GM12801 (cell line): ENCODE results near the gene FXYD5.

ENCODE experiments used
- TF ChIP-seq, protein P1 (sequence below): IDR thresholded peaks from one replicate; pipeline ENCODE4 v1.5.1; 2011; ENCODE audit warnings: control low read depth; ENCODE audit not compliant: insufficient read length; ENCODE audit errors: extremely low read depth

FXYD5 gene

GRCh38 chr19:35160629-35161433 is 6.3 kb downstream of the FXYD5 start:
- TF ChIP-seq, protein P1, sequence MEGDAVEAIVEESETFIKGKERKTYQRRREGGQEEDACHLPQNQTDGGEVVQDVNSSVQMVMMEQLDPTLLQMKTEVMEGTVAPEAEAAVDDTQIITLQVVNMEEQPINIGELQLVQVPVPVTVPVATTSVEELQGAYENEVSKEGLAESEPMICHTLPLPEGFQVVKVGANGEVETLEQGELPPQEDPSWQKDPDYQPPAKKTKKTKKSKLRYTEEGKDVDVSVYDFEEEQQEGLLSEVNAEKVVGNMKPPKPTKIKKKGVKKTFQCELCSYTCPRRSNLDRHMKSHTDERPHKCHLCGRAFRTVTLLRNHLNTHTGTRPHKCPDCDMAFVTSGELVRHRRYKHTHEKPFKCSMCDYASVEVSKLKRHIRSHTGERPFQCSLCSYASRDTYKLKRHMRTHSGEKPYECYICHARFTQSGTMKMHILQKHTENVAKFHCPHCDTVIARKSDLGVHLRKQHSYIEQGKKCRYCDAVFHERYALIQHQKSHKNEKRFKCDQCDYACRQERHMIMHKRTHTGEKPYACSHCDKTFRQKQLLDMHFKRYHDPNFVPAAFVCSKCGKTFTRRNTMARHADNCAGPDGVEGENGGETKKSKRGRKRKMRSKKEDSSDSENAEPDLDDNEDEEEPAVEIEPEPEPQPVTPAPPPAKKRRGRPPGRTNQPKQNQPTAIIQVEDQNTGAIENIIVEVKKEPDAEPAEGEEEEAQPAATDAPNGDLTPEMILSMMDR = no peak

DNA sequence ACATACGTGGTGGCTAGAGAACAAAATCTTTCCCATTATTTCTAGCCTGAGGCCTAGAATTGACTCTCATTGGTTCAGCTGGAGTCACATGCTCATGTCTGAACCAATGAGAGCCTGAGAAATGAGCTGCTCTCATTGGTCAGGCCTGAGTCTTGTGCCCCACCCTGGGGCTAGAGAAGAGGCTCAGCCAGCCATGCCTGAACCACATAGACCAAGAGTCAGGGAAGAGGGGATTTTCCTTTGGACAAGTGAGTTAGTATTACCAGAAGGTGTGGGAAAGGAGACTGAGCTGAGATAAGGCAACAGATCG is 6.9 kb downstream of the FXYD5 start:
- TF ChIP-seq, protein P1 = no peak

GRCh38 chr19:35162471-35163326 is 8.2 kb downstream of the FXYD5 start:
- TF ChIP-seq, protein P1 = no peak

DNA sequence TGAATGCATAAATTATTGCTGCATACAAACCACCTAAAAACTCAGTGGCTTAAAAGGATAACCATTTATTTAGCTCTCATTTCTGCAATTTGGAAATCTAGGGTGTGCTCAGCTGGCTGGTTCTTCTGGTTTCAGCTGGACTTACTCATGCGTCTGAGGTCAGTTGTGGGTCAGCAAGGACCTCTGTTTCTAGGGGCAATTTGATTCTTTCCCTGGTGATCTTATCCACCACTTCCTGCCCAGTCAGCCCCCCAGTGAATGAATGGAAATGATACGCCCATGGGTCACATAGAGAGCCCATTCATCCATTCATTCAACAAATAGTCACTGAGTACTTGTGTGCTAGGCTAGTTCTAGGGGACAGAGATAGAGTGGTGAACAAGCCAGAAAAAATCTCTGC is 9.9 kb downstream of the FXYD5 start:
- TF ChIP-seq, protein P1 = no peak

DNA sequence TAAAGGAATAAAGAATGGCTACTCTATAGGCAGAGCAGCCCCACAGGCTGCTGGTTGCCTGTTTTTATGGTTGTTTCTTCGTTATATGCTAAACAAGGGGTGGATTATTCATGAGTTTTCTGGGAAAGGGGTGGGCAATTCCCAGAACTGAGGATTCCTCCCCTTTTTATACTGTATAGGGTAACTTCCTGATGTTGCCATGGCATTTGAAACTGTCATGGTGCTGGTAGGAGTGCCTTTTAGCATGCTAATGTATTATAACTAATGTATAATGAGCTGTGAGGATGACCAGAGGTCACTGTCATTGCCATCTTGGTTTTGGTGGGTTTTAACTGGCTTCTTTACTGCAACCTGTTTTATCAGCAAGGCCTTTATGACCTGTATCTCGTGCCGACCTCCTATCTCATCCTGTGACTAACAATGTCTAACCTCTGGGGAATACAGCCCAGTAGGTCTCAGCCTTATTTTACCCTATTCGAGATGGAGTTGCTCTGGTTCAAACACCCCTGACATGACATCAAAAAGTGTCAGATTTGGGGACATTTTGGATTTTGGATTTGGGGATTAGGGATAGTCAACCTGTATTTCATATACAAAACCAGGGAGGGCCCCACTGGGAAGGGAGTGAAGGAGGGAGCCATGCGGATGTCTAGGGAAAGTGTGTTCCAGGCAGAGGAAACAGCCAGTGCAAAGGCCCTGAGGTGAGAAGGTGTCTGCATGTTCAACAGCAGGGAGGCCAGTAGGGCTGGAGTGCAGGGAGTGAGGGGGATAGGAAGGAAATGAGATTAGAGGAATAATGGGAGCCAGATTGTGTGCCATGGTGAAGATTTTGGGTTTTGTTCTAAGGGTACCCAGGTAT is 10.9 kb downstream of the FXYD5 start:
- TF ChIP-seq, protein P1 = no peak

DNA sequence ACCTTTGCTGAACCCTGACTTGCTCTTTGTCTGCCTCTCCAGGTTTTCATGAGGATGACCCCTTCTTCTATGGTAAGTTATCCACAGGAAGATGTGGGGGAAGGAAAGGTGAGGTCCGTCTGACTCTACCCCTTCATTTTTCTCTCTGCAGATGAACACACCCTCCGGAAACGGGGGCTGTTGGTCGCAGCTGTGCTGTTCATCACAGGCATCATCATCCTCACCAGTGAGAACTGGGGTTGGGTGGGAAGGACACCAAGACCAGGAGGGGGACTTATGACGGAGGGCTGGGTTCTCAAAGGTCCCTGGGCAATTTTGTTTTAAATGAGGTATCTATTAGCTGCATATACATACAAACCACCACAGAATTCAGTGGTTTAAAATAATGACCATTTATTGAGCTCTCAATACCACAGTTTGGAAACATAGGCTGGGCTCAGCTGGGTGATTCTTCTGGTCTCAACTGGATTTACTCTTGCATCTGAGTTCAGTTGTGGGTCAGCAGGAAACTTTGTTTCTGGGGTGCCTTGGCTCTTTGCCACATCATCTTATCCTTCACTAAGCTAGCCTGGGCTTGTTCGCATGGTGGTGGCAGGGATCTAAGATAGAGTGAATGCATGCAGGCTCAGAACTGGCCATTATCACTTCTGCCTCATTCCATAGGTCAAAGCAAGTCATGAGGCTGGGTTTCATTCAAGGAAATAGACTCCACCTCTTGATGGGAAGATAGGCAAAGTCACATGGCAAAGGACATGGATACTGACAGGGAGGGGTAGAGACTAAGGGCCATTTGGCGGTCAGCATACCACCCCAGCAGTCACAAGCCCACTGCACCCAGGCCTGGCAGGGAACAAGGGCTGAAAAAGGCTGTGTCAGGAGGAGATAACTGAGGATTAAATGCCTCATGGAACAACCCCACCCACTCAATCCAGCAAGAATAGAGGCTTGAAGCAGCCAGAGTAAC is 11.8 kb downstream of the FXYD5 start:
- TF ChIP-seq, protein P1 = no peak
